ENCODE measurements around the gene PLOD2.

Gene PLOD2

DNA sequence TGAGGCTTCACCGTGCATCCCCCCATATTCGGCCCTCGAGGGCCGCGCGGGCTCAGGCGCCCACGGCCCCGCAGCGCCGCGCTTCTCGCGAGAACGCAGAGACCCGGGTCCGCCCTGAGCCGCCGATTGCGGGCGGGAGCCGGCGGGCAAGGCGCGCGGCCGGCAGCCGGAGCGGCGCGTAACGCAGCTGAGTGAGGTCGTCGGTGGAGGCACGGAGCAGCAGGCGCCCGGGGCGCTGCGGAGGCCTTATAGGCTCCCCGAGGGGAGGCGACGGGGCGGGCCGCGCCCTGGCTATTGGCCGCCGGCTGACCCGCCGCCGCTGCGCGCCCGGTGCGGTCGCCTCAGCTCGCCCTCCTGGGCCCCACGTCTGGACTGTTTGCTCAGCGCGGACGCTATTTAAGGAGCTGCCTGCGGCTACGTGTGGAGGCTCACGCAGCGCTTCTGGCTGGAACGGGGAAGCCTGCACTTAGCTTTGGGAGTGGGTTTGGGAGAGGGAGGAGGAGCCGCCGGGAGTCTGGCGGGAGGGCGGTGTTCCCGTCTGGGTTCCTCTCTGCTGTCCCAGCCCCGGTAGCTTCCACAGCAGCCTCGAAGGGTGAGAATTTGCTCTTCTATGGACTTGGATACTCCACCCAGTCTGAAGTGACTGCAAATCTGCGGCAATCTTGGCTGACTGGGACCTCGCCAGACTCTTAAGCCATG, at the start of gene PLOD2:
PLOD2 (minus strand) TSS at position 221 of the 699 bp plus-strand sequence; CDS start at position 26, 195 bp downstream.
- no peak for DNase-seq (ENCODE audit: low read depth in 2 of 2, low spot score in 1 of 2)

DNA sequence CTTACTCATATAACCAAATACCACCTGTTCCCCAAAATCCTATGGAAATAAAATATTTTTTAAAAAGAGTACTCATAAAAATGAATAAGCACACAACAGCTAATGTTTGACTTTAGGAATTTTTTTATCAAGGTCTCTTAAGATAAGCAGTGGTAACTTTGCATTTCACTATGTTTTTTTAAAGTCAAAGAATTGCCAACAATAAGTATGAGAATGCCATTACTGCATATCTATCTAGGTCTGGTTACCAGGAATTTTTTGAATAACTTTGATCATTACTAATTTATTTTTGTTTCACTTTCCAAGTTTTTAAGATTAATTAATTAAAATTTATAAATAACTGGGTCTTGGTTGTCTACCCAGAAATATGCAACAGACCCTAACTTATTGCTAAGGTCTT, 48.4 kb upstream of the PLOD2 start:
- no peak for DNase-seq (ENCODE audit: low read depth in 2 of 2, low spot score in 1 of 2)

DNA sequence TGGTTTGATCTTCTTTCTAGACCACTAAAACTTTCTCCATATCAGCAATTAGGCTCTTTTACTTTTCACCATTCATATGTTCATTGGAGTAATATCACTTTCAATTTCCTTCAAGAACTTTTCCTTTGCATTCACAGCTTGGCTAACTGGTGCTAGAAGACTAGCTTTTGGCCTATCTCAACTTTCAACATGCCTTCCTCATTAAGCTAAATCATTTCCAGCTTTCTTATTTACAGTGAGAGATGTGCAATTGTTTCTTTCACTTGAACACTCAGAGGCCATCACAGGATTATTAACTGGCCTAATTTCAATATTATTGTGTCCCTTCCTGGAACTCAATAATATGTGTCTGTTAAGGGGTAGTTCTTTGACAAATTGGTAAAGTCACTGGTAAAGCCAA, 42.8 kb upstream of the PLOD2 start:
- no peak for DNase-seq (ENCODE audit: low read depth in 2 of 2, low spot score in 1 of 2)

DNA sequence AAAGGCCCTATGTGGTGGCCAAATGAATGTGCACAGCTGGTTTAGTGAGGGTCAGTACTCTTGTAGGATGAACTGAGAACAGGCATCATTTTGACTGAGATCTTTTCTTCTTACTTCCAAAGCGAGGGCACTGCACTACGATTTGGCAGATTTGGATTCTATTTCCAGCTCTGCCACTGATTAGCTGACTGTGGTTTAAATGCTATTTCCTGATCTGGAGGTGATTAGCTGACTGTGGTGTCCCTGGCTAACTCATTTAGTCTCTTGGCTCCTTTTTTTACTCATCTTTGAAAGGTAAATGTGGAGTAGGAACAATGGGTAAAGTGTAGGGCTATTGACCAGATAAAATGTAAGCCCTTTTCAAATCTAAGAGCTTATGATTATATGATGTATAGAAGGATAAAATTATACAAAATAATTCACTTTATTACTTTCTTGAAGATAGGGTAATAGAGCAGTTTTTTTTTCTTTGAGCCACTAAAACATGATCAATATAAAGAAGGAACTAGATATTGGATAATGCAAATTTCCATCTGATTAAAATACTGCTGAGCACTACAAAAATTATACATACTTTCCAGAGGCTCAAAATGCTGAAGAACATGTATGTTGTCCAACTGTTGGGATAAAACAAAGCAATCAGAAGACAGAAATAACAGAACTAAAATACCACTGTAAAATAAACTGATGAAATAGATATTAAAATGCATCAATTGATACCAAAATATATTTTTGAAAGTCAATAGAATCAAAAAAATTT, 39.7 kb upstream of the PLOD2 start:
- no peak for DNase-seq (ENCODE audit: low read depth in 2 of 2, low spot score in 1 of 2)

DNA sequence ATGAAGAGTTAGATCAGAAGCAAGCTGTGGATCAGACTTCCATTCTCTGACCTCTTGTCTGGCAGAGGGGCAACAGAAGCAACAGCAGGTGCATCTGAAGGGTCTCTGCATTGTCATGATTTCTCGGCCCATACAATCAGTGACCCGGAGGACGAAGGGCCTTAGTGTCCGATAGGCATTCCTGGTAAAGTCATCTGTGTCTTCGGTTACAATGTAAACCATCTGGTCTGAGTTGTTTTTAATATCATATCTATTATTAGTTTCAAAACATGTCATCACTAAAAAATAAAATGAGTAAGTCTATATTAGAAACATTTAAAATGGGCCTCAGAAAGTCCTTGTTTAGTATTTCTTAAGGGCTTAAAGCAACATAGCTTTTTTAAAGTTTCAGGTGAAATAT, 38.8 kb upstream of the PLOD2 start:
- no peak for DNase-seq (ENCODE audit: low read depth in 2 of 2, low spot score in 1 of 2)

DNA sequence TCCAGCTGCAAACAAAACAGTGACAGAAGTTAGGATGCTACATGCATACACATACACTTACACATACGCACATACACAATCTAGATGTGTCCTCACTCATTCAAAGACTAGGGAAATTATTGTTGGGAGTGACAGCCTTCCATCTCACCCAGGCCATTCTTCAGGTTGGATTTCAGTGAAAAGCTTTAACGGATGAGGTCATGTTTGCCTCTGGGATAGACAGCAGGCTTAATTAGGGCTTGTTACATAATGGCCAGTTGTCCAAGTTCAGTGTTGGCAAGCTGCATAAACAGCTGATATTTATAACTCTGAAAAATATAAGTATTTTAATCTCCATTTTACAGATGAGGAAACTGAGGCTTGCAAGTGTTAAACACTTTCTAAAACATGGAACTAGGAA, 35.8 kb upstream of the PLOD2 start:
- DNase-seq (ENCODE audit: low read depth in 2 of 2, low spot score in 1 of 2) = no peak

DNA sequence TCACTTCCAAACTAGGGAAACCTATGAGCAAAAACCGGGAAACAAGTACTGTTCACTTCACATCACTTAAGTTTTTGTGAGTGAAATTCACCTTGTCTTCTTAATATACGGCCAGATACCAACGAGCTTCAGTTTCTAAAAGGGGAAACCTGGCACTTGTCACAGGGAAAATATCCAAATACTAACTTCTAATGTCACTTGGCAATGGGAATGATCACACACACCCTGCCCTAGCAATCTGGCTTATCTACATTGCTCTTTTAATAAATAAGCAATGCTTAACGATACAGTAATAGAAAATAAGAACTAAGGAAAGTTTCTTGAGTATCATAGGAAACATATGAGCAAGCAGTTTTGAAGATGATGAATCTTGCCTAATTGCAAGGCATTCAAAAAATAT, 34.6 kb upstream of the PLOD2 start:
- DNase-seq (ENCODE audit: low read depth in 2 of 2, low spot score in 1 of 2) = no peak

DNA sequence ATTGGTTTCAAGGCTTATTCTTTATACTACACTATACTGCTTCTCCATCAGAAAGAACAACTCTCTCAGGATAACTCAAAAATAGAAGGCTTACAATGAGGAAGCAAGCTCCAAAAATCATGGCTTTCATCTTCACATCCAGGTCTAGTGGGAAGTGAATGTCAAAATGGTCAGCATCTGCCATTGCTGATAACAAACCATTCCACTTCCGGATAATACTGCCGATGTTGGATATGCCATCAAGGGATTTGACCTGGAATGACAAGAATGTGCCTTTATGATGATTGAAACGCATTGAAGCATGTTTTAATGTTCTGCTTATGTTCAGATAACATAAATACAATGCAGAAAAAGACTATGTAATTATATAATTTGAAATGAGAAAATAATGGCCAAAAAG, 34.0 kb upstream of the PLOD2 start:
- DNase-seq (ENCODE audit: low read depth in 2 of 2, low spot score in 1 of 2) = no peak

DNA sequence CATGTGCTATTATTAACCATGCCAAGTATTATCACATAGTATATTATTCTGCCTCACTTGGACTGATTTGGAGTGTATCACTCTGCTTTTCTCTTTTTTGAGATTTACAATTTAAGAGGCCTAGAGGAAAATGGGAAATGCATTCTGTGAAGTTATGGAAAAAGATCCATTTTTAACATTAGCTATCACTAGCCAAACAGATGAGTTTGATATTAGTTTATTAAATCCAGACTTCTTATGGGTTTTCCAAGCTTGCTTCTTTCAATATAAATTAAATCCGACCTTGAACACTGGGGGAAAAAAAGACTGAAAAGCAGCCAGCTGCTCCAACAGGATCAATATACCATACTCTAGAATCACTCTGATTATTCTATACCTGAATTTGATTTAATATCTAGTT, 30.1 kb upstream of the PLOD2 start:
- no peak for DNase-seq (ENCODE audit: low read depth in 2 of 2, low spot score in 1 of 2)

DNA sequence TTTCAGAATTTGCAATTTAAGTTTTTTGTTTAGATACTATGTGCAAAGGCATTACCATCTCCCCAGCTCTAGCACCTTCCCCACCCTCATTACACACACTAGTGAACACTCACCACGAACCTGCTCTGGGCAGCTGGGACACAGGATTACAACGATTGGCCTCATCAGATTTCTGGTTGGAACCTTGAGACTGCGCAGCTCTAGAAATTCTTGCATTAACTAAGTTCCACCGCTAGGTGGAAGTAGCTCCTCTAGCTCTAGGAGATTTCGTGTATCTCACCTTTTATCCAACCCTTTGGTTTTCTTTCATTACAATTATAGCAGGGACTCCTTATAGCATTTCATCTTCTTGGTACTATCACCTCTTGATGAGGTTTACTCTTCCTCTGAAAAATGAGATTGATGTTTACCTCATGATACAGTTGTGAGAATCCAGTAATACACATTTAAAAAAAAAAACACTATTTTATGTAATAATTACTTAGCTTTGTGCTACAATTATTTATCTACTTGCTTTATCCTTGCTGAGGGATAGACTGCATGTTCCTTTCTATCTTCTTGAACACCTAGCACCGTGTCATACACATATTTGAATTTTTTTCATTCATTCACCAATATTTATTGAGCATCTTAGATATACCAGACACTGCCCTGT, 28.7 kb upstream of the PLOD2 start:
- DNase-seq (ENCODE audit: low read depth in 2 of 2, low spot score in 1 of 2) = no peak

DNA sequence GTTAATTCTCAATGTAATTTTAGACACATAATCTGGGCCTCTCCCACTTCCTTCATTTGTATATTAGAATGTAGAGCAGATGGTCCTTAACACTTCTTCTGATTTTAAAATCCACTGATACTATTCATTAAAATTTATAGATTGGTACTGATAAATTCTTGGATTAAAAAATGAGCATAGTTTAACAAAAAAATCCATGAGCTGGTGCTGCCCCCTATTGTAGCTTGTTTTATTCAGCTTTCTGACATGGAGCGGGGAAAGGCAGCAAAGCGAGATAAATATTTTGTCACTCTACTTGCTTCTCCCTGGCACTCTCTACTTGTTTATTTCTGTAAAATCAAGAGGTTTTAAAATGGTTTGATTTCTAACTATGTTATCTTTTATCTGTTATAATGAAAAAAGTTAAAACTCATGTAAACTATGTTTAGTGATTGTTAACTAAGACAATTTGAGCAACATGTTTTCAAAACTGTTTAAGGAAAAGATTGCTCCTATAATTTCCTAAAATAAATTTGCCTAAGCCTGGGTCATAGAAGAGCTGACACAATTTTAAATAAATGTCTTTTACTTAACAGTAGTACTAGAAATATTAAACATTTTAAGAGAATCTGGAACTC, 26.5 kb upstream of the PLOD2 start:
- DNase-seq (ENCODE audit: low read depth in 2 of 2, low spot score in 1 of 2) = no peak

DNA sequence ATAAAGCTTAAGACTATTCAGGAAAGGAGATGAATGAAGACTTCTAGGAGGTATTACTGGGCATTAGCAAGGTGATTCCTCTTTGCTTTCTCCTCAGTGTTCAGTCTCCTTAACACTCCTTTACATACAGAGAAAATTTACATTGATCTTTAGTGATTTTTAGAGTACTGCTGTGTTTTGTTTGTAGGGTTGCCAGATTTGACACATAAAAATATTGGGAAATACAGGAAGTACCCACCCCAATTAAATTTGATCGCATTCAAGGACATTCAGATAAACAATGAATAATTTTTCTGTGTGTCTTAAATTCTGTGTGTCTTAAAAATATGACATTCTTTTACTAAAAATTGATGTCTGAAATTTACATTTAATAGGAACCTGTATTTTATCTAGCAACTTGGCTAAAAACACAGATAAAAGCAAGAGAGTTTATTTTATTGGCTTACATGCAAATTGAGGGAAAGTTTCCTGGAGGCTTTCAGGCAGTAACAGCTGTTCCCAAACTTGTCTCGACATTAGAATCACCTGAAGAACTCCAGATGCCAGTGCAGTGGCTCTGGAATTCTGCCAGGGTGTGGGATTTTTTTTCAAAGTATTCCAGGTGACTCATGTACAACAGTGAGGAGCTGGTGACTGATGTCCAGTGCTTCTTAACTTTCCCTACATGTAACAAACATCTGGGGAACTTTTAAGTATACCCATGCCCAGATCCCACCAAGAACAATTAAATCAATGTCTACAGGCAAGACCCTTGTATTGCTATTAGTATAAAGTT, 23.4 kb upstream of the PLOD2 start:
- DNase-seq (ENCODE audit: low read depth in 2 of 2, low spot score in 1 of 2) = no peak

DNA sequence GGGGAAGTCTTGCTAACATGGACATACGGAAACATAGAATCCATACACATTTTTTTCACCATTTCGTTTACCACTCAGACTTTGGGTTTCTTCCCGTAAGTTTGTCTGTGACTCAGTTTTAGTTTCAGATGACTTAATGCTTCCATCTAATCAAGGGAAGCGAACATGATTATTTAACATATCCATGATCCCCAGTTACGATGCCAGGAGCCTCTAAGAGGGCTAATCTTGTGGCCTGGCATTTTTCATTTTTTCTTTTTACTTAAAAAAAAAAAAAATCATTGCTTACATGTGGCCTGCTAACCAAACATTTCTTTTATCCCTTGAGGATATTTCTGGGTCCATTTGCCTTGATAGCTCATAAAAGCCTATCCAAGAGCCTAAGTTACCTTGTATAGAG, 20.2 kb upstream of the PLOD2 start:
- no peak for DNase-seq (ENCODE audit: low read depth in 2 of 2, low spot score in 1 of 2)

DNA sequence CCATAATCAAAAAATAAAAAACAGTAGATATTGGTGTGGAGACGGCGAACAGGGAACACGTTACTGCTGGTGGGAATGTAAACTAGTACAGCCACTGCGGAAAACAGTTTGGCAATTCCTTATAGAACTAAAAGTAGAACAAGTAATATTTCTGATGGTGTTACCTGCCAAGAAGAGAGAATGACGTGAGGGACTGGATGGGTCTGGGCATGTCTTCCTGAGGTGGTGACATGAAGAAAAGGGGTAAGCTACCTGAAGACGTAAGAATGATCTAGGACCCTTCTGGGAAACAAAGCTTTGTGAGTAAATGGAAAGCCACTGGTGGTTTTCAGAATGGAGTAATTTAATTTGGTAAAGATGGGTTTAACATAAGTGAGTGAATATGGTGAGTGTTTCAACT, 19.4 kb upstream of the PLOD2 start:
- no peak for DNase-seq (ENCODE audit: low read depth in 2 of 2, low spot score in 1 of 2)

DNA sequence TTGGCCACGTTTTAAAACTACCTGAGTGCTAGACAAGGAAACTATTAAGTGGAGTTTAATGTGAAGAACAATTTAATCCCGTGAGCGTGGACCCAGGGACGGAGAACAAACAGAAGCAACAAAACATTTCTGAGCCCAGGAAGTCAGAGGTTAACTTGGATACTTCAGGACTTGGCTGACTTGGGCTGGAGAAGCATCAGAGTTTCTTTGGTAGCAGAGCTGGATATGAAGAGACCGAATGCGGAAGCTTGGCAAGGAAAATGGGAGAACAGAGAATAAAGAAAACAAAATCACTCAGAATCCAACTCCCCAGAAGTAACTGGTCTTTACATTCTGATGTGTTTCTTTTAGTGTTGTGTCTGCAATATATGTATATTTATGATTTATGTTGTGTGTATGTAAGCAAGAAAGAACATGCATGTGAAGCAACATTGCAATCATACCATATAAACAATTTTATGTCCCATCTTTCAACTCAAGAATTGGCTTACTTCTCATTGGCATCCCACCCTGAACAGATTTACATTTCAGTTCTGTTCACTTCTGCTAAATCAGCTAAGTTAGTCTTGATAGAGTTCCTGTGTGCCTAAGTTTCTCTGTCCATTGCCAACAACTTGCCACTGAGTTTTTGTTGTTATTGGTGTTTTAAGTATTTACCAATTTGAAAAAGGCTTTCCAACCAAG, 17.2 kb upstream of the PLOD2 start:
- no peak for DNase-seq (ENCODE audit: low read depth in 2 of 2, low spot score in 1 of 2)

DNA sequence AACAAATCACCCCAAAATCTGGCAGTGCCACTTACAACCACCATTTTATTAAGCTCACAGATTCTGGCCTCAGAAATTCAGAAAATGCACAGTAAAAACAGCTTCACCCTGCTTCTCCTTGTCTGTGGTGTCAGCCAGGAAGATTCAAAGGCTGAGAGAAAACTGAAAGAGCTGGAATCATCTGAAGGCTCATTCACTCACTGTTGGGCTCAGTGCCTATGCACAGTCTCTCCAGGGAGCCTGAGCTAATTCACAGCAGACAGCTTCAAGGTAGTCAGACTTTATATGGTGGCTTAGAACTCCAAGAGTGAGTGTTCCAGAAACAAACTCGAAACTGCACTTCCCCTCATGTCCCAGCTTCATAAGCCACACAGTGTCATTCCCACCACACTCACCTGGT, 16.5 kb upstream of the PLOD2 start:
- DNase-seq (ENCODE audit: low read depth in 2 of 2, low spot score in 1 of 2) = no peak

DNA sequence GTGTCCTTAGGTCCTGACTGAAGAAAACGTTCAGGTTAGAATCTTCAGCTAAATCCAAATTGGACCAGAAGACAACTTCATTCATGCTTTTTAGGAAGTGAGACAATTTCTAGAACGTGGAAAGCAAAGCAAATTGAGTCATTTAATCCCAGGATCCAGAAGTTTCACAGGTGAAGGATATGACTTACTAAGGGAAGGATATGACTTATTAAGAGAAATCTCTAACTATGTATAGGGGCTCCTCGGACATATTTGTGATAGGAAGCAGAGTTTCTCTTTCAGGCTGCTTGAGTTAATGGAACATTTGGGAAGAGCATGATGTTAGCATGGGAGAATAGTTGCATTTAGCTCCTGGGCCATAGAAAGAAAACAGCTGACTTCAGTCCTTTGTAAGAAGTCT, 16.1 kb upstream of the PLOD2 start:
- DNase-seq (ENCODE audit: low read depth in 2 of 2, low spot score in 1 of 2) = no peak

DNA sequence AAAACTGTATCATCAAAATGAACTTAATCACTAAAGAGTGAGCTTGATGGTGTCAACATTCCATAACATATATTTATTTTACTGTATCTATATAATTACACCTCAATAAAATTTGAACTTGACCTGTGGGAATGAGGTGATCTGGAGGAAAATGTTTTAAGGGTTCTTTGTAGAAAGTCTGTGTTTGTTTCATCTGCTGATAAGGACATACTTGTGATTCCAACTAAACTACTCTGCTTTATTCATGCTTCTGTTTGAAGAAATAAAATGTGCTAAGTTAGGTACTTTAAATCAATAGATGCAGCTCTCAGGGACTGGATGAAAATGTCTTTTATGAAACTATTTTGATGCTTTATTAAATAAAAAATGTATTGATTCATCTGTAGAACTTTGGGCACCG, 11.6 kb upstream of the PLOD2 start:
- no peak for DNase-seq (ENCODE audit: low read depth in 2 of 2, low spot score in 1 of 2)

DNA sequence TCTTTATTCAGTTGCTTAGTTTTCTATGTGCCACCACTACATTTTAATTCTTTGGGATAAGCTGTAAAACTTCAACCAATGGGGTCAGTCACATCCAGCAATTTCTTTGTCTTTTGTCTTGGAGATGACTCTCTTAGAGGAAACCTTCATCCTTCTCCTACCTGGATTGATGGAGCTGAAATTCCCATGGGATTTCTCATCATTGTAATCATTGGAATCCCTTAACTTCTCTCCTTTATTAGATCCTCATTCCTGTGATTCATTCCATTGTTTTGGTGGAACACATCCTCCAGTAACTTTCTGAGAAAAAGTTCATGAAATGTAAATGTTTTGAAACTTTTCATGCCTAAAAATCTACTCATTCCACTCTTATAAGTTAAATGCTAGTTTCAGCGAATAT, 9.6 kb upstream of the PLOD2 start:
- no peak for DNase-seq (ENCODE audit: low read depth in 2 of 2, low spot score in 1 of 2)

DNA sequence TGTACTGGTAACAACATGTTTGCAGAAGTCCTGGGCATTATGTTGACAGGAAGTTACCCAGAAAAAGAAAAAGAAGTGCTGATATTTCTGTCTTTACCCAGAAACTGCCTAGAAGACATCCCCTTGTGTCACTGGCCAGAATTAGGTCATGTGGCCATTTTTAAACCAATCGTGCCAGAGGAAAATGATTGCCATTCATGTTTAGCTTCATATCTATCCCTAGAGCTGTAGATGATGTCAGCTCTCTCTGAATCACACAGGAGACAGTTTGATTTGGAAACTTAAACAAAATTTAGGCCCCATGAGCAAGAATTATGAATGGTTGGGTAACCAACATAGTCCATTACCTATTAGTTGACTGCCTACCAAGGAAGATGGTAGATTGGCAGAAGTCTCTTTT, 8.9 kb upstream of the PLOD2 start:
- no peak for DNase-seq (ENCODE audit: low read depth in 2 of 2, low spot score in 1 of 2)

DNA sequence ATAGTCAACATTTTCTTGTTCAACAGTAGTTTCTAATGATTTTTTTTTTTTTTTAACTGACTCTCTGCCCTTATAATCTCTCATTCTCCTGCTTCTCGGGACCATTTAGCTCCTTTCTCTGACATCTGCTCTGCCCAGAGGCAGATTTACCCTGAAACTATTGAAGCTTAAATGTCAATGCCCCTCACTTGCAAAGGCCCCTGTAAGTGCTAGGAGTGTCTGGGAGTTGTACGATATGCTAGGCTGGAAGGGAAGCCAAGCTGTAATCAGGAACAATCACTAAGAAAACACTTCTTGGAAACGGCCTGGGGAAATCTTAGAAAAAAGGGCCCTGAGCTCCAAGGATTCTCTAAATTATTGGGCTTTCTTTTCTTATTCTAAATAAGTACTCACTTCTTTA, 5.8 kb upstream of the PLOD2 start:
- DNase-seq (ENCODE audit: low read depth in 2 of 2, low spot score in 1 of 2) = no peak
